GM18907 (cell line): ENCODE measurements around the gene FHIT.

Experiments
- ATAC-seq: cut with Tn5 transposase; IDR thresholded peaks from one replicate; pipeline ENCODE4 v1.9.1; 2021; ENCODE audit warnings: mild to moderate bottlenecking, moderate library complexity; ENCODE audit not compliant: unreplicated experiment

Gene FHIT

GRCh38 chr3:60316121-60316797 is 935.0 kb downstream of the FHIT start:
- ATAC-seq: no peak

- ATAC-seq: no peak
Measured at GRCh38 chr3:60313951-60314461, 937.2 kb downstream of the FHIT start.

- ATAC-seq: no peak
Measured at GRCh38 chr3:60313231-60313798, 937.9 kb downstream of the FHIT start.

GRCh38 chr3:60309539-60310268 is 941.5 kb downstream of the FHIT start:
- no peak for ATAC-seq

GRCh38 chr3:60308808-60309207 is 942.4 kb downstream of the FHIT start:
- no peak for ATAC-seq

- ATAC-seq: no peak
Measured at GRCh38 chr3:60307562-60308199, 943.6 kb downstream of the FHIT start.

- no peak for ATAC-seq
Measured at GRCh38 chr3:60304112-60304511, 947.1 kb downstream of the FHIT start.

- no peak for ATAC-seq
Measured at GRCh38 chr3:60303160-60303559, 948.1 kb downstream of the FHIT start.

GRCh38 chr3:60301142-60301541 is 950.1 kb downstream of the FHIT start:
- no peak for ATAC-seq

- ATAC-seq: no peak
Measured at GRCh38 chr3:60298141-60298540, 953.1 kb downstream of the FHIT start.

GRCh38 chr3:60294181-60294580 is 957.1 kb downstream of the FHIT start:
- ATAC-seq: no peak

- ATAC-seq: no peak
Measured at GRCh38 chr3:60291115-60291514, 960.1 kb downstream of the FHIT start.

- no peak for ATAC-seq
Measured at GRCh38 chr3:60290122-60290492, 961.1 kb downstream of the FHIT start.

- no peak for ATAC-seq
Measured at GRCh38 chr3:60289341-60290121, 961.7 kb downstream of the FHIT start.

GRCh38 chr3:60282866-60283265 is 968.4 kb downstream of the FHIT start:
- no peak for ATAC-seq

GRCh38 chr3:60281970-60282369 is 969.3 kb downstream of the FHIT start:
- ATAC-seq: no peak

GRCh38 chr3:60277361-60277800 is 973.9 kb downstream of the FHIT start:
- ATAC-seq: no peak

- ATAC-seq: no peak
Measured at GRCh38 chr3:60276615-60277014, 974.6 kb downstream of the FHIT start.

- ATAC-seq: no peak
Measured at GRCh38 chr3:60274646-60275045, 976.6 kb downstream of the FHIT start.

- no peak for ATAC-seq
Measured at GRCh38 chr3:60274098-60274497, 977.2 kb downstream of the FHIT start.

- ATAC-seq: no peak
Measured at GRCh38 chr3:60269829-60270266, 981.4 kb downstream of the FHIT start.
